ENCODE data around the gene EPHB1.

DNA sequence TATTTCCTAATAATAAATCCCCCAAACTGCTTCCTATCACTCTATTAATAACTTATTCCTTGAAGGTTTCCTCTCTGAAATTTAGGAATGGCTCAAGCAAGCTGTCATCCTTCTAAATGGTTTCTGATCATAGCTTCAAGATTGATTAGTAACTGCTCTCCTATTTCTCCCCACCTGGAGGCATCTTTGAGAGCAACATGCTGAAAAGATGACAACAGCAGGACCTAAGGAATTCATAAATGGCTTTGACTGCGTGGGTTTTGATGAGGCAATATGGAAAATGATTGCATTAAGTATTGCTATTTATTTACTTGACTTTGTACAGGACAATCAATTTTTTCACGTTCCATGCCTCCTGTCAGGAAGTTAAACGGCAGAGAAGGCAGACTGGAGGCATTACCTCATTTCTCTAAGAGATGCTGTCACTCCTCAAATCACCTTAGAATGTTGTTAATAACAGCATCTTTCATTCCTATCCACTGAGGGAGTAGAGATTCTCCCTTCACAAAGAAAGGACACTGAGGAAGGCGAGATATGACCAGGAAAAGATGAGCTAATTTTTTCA, 256.4 kb downstream of the EPHB1 start:
- TF ChIP-seq EZH2phosphoT487 (IDR thresholded peaks at IDR 0.05; ENCODE audit: insufficient read depth, low read depth) (no peak), EZH2 (IDR thresholded peaks at IDR 0.05; ENCODE audit: insufficient read depth, poor library complexity, severe bottlenecking) (no peak)
